CD1c-positive myeloid dendritic cell (primary cell): ENCODE results near the gene TAF3.
"Not testable (repeated sequence)": the region's sequence is repeated elsewhere in the genome, so short reads cannot be mapped to it uniquely, and the experiment has no call there.

Source experiments
- DNase-seq: peaks from one replicate; pipeline ENCODE4 v3.0.0-alpha.2; 2016; ENCODE audit errors: extremely low spot score

The TAF3 gene

GRCh38 chr10:7967035-7967434 lies 148.7 kb downstream of the TAF3 start:
- no peak for DNase-seq

DNA sequence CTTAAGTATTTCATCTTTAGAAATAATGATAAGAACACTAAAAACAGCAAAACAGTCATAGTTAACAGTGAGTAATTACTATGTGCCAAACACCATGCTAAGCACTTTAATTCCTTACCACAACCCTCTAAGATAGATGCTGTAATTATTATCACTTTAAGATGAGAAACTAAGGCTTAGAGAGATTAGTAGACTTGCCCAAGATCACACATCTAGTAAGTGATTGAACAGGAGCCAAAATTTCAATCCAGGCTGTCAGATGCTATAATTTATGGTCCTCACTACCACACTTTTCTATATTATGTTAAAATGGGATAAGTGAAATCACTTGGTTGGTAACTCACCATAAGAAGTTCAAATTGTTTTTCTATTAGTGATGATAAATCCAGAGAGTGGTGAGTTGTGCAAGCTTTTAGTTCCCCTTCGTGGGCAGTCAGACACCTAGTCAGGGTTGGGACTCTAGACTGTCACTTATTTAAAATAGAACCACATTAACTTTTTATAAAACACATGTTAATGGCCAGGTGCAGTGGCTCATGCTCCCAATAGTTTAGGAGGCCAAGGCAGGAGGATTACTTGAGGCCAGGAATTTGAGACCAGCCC lies 150.3 kb downstream of the TAF3 start:
- DNase-seq: peak; percentile 5

- no peak for DNase-seq
These were observed 151.3 kb downstream of the TAF3 start for GRCh38 chr10:7969623-7970022.

GRCh38 chr10:7971949-7972348 lies 153.6 kb downstream of the TAF3 start:
- no peak for DNase-seq

DNA sequence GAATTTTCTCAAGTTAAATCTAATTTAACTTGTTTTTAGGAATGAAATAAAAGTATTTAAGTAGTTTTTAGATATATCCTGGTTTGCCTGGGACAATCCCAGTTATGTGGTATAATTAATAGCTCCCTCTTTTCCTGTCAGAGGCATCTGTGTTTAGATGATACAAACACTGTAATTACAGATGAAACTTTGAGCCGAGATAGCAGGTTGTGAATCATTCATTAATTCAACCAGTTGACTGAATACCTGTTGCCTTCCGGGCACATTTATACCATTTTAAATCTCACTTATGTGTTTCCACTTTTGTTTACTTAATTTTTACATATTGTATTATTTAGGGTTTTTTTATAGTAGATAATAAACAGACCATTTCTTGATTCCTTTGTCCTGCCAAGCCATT lies 154.1 kb downstream of the TAF3 start:
- no peak for DNase-seq

DNA sequence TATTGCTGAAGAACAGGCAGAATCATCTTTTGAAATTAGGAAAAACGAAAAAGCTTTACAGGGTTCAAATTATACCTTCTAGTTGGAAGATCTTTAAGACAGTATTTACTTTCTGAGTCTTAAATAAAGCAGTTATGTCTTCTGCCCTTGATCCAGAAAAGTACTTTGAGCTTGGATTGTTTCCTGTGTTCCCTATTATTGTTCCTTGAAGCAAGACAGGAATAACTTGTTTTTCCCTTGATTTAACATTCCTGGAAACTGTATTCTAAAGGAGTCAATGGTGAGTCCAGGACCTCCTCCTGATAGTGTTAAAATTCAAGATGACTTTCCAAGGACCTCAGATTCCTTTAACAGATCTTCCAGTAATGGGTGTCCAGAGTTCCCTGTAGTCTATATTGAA lies 161.9 kb downstream of the TAF3 start:
- DNase-seq: no peak

DNA sequence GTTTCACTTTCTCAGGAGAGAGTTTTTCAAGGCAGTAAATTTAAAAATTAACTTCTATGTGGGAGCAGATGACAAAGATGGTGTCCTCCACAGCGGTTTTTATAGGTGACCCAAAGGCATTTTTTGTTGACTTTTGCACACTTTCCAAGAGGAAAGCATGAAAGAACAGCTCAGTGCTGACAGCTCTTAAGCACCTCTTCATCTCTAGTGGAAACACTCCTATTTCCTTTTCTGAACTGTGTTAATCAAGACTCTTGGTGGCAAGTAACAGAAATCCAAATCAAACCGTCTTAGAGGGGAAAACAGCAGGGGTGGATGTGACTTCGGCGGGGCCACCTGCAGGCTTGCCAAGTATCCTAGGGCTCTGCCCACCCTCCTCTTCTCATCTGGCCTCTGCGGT lies 164.4 kb downstream of the TAF3 start:
- DNase-seq: no peak

DNA sequence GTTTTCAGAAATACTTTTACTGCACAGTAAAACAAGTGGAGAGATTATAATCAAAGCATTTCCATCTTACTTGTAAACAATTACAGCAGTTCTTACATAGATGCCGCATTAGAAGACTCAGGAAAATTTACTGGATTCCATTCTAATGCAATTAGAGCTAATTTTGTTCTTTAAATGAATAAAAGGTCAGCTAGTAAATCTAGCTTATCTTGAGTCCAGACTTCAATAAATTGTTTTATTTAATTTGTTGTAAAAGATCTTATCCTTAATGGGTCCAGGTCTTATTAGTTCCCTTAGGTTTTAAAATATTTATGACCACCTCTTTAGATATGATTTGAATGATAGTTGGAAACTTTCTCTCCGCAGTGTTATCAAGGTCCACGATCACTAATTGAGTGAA lies 166.0 kb downstream of the TAF3 start:
- no peak for DNase-seq

GRCh38 chr10:7984896-7985295 lies 166.6 kb downstream of the TAF3 start:
- DNase-seq: no peak

GRCh38 chr10:7986851-7987250 lies 168.5 kb downstream of the TAF3 start:
- no peak for DNase-seq

DNA sequence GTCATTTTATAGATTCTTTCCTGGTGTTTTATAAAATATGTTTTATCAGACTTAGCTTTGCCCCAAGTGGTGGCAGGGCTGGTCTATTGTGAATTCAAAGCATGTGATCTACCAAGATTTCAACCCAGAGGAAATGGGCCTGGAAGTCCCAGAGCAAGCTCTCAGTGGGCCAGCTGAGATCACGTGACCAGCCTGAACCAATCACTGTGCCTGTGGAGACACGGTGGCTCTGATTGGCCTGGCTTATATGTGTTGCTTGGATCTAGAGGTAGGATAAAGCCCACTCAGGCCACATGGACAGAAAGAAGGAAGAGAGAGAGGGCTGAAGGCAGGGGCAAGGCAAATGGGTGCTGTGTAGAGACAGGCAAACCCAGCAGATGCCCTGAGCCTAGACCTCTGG lies 170.7 kb downstream of the TAF3 start:
- no peak for DNase-seq

DNA sequence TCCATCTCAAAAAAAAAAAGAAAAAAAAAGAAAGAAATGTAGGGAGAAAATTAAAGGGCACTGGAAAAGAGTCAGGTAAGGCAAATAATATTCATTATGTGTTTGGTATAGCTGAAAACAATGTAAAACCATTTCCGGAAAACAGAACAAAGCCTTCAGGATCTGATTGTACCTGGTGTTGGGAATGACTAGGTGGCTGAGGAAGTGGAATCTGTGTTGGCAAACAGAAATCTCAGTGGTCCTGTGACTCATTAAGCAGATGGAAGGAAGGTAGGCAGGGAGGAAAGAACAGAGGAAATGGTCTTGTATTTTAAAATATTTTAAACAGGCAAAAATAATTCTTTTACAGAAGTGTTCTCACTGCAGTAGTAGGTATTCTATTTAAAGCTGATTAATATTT lies 180.5 kb downstream of the TAF3 start:
- no peak for DNase-seq

DNA sequence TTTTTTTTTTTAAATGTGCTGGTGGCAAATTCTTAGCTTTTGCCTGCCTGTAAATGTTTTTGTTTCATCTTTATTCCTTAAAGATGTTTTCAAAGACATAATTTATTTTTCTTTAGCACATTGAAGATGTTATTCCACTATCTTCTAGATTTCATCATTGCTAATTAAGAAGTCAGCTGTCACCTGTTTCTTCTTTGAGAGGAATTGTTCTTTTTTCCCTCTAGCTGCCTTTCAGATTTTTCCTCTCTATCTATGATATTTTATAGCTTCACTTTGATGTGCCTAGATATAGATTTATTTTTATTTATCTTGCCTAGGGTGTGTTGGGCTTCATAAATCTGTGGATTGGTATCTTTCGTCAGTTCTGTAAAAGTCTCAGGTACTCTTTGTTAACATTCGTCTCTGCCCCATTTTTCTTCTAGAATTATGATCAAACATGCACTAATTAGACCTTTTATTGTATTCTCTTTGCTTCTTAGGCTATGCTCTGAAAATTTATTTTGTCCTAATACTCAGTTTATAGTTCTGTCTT lies 186.2 kb downstream of the TAF3 start:
- DNase-seq: no peak

- DNase-seq: no peak
These were observed 188.1 kb downstream of the TAF3 start for GRCh38 chr10:8006274-8006999.

DNA sequence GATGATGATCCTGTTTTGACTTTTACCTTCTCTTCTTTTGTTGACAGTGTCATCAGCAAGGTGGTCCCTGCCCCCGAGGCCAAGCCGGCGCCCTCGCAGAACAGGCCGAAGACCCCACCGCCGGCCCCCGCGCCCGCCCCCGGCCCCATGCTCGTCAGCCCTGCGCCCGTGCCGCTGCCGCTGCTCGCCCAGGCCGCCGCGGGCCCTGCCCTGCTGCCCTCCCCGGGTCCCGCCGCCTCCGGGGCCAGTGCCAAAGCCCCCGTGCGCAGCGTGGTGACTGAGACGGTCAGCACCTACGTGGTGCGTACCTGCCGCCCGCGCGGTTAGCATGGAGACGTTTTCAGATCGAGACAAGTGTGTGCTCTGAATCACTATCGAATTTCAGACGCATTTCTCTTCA lies 190.7 kb downstream of the TAF3 start:
- DNase-seq: no peak

- no peak for DNase-seq
These were observed 194.7 kb downstream of the TAF3 start for GRCh38 chr10:8013006-8013405.

GRCh38 chr10:8013619-8014018 lies 195.3 kb downstream of the TAF3 start:
- DNase-seq: no peak

DNA sequence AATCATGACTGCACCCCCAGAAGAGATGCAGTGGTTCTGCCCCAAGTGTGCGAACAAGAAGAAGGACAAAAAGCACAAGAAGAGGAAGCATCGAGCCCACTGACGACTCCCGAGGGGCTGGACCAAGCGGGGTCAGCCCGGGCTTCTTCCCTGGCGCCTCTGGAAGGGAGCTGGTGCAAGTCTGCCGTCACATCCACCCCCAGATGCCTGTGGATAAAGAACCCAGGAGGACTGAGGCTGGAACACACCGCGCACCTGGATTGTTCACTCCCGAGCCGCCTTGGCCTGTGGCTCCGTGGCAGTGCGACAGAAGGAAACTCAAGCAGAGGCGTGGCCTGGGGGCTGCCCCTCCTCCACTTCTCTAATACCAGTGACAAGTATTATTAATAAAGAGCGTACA lies 196.3 kb downstream of the TAF3 start:
- DNase-seq: no peak

GRCh38 chr10:8017277-8017676 lies 199.0 kb downstream of the TAF3 start:
- DNase-seq: no peak

DNA sequence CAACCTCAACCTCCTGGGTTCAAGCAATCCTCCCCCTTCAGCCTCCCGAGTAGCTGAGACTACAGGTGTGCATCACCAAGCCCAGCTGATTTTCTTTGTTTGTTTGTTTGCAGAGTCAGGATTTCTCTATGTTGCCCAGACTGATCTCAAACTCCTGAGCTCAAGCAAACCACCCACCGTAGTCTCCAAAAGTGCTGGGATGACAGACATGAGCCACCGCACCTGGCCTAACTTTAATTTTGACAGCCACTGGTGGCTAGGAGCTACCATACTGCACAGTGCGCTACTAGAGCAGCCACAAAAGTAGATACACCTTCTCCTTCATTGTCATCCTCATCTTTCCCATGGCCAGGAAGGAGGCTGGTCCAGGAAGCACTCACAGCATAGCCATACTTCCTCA lies 205.0 kb downstream of the TAF3 start:
- no peak for DNase-seq

DNA sequence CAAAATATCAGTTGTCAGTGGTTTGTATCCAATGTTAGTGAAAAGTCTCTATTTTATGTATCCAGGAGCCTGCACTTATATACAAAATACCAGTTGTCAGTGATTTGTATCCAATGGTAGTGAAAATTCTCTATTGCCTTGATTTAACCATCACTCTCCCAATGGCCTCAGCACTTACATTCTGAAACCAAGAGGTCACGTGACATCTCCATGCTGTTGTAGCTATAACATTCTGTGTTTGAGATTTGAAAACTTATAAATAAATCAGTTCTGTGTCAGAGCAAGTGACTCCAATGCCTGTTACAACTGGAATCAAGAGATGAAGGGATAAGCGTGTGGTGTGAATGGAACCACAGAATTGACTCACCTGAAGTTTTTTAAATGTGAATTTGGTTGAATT lies 205.5 kb downstream of the TAF3 start:
- no peak for DNase-seq

GRCh38 chr10:8026349-8027259 lies 208.3 kb downstream of the TAF3 start:
- no peak for DNase-seq

- not testable (repeated sequence) for DNase-seq
These were observed 212.9 kb downstream of the TAF3 start for GRCh38 chr10:8031211-8031610.
